Measurements from ENCODE around the gene ZNF592. TPM values are rescaled to one million over a fixed set of nuclear protein-coding genes. Genes with fewer than 3 reads are reported as not detected.

Gene ZNF592
- total RNA-seq, 4 donors from 2014 or later: 23.5 to 41.1 (median 26.5) TPM

GRCh38 chr15:84834229-84834955, 86.0 kb downstream of the ZNF592 start:
- Histone ChIP-seq H3K4me3 (no peak overlapping the region), H3K9me3 (no peaks in the 10 kb centered on the region), H3K27ac (no peak overlapping the region), H3K27me3 (no peaks in the 10 kb centered on the region), H3K4me1 (peaks cover 0 to 9% (median 1%) of the 10 kb centered on the region in 4 donors), H3K36me3 (no peaks in the 10 kb centered on the region)
- no peak for TF ChIP-seq POLR2AphosphoS5 (IDR thresholded peaks at IDR 0.05)
- no peak for TF ChIP-seq EP300 (IDR thresholded peaks at IDR 0.05; ENCODE audit: low read depth)
- no peak for TF ChIP-seq CTCF (IDR thresholded peaks at IDR 0.05)
- no peak for TF ChIP-seq POLR2A (IDR thresholded peaks at IDR 0.05)
- 88% methylated on average over 2 to 4 of the region's 4 CpGs for WGBS, 2 donors (ENCODE audit: low coverage in 1 of 2)
- intact Hi-C loops (cut with DNase I; ENCODE audit: low total_unique reads) (no loop called here), in situ Hi-C loops (cut with MboI; ENCODE audit: low pct_ligation_motif_present in 1 of 4, low pct_unique_long_range_greater_than_20kb in 1 of 4, low sequenced_read_pairs in 3 of 4) (no loop called here)
- DNase-seq: no peak

- no peak overlapping the region for H3K27ac ChIP-seq
Measured at GRCh38 chr15:84834969-84835368, 86.6 kb downstream of the ZNF592 start.

GRCh38 chr15:84835661-84836337, 87.4 kb downstream of the ZNF592 start:
- no peak overlapping the region for H3K4me3 ChIP-seq
- in situ Hi-C loops (cut with MboI; ENCODE audit: low pct_ligation_motif_present in 1 of 4, low pct_unique_long_range_greater_than_20kb in 1 of 4, low sequenced_read_pairs in 3 of 4): no loop called here
- no peaks in the 10 kb centered on the region for H3K36me3 ChIP-seq
- H3K27ac ChIP-seq: no peak overlapping the region
- no peaks in the 10 kb centered on the region for H3K27me3 ChIP-seq
- DNase-seq: no peak
- H3K4me1 ChIP-seq: peaks cover 7 to 13% (median 8%) of the 10 kb centered on the region in 4 donors
- intact Hi-C loops (cut with DNase I; ENCODE audit: low total_unique reads): no loop called here
- WGBS, 2 donors (ENCODE audit: low coverage in 1 of 2): 78 to 88% methylated on average over 3 to 5 of the region's 5 CpGs
- no peaks in the 10 kb centered on the region for H3K9me3 ChIP-seq
- TF ChIP-seq POLR2A (IDR thresholded peaks at IDR 0.05) (no peak), POLR2AphosphoS5 (IDR thresholded peaks at IDR 0.05) (no peak), EP300 (IDR thresholded peaks at IDR 0.05; ENCODE audit: low read depth) (no peak)

More at GRCh38 chr15:84834969-84835368, 86.6 kb downstream of the ZNF592 start:
- TF ChIP-seq POLR2A (IDR thresholded peaks at IDR 0.05) (no peak), POLR2AphosphoS5 (IDR thresholded peaks at IDR 0.05) (no peak), CTCF (IDR thresholded peaks at IDR 0.05) (no peak)
- WGBS, 2 donors (ENCODE audit: low coverage in 1 of 2): 91 to 96% methylated on average over 4 to 5 of the region's 5 CpGs
- DNase-seq: no peak
- Histone ChIP-seq H3K4me1 (peaks cover 0 to 5% (median 1%) of the 10 kb centered on the region in 4 donors), H3K27me3 (no peaks in the 10 kb centered on the region), H3K9me3 (no peaks in the 10 kb centered on the region), H3K36me3 (no peaks in the 10 kb centered on the region), H3K4me3 (no peak overlapping the region)
- intact Hi-C loops (cut with DNase I; ENCODE audit: low total_unique reads) (no loop called here), in situ Hi-C loops (cut with MboI; ENCODE audit: low pct_ligation_motif_present in 1 of 4, low pct_unique_long_range_greater_than_20kb in 1 of 4, low sequenced_read_pairs in 3 of 4) (no loop called here)

DNA sequence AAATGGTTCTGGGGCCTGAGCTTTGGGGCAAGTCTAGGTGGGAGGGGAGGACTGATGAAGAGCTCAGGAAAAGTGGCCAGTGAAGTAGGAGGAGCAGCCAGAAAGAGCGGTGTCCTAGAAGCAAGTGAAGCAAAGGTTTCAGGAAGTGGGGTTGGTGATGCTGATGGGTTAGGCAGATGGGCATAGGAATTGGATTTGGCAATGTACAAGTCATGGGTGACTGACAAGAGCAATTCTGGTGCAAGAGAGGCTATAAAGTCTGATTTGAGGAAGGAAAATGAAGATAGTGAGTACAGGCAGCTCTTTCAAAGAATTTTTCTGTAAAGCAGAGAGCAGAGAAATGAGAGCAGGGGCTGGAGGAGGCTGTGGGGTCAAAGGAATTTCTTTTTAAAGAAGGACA, 88.5 kb downstream of the ZNF592 start:
- no peak overlapping the region for H3K27ac ChIP-seq

More for the DNA sequence above, 88.5 kb downstream of the ZNF592 start:
- no peaks in the 10 kb centered on the region for H3K36me3 ChIP-seq
- H3K9me3 ChIP-seq: no peaks in the 10 kb centered on the region
- in situ Hi-C loops (cut with MboI; ENCODE audit: low pct_ligation_motif_present in 1 of 4, low pct_unique_long_range_greater_than_20kb in 1 of 4, low sequenced_read_pairs in 3 of 4): no loop called here
- H3K4me1 ChIP-seq: peaks cover 15 to 19% (median 16%) of the 10 kb centered on the region in 4 donors
- 93% methylated on average over 1 of the region's 1 CpG; no CpG with 5 or more reads in 1 of the 2 donors for WGBS, 2 donors (ENCODE audit: low coverage in 1 of 2)
- no peaks in the 10 kb centered on the region for H3K27me3 ChIP-seq
- H3K4me3 ChIP-seq: no peak overlapping the region
- TF ChIP-seq POLR2A (IDR thresholded peaks at IDR 0.05) (no peak), CTCF (IDR thresholded peaks at IDR 0.05) (no peak), EP300 (IDR thresholded peaks at IDR 0.05; ENCODE audit: low read depth) (no peak), POLR2AphosphoS5 (IDR thresholded peaks at IDR 0.05) (no peak)
- DNase-seq: no peak
- intact Hi-C loops (cut with DNase I; ENCODE audit: low total_unique reads): no loop called here

All from transverse colon (tissue), 4 donors.